Gastrocnemius medialis (tissue), 4 donors: ENCODE measurements around the gene USP34. TPM values are rescaled to one million over a fixed set of nuclear protein-coding genes. Genes with fewer than 3 reads are reported as not detected.

Experiments
- ATAC-seq, 2 donors: fragments of 150-250 bp; one replicate each; pipeline ENCODE4 v1.9.1; 2016
- DNase-seq, 2 donors: peaks; one replicate each; pipeline ENCODE4 v3.0.0-alpha.2; 2019
- H3K27ac ChIP-seq, 4 donors: fragments of 200-600 bp; sonication (generic); 1 replicate in 1 of 4; 2 replicates in 3 of 4; pipeline ENCODE4 v1.5.1; 2016 to 2018; ENCODE audit warnings: mild to moderate bottlenecking in 2 of 4, moderate library complexity in 1 of 4
- H3K27me3 ChIP-seq, 3 donors: fragments of 200-600 bp; sonication (generic) in 2 of 3; 1 replicate in 1 of 3; 2 replicates in 2 of 3; pipeline versions ENCODE4 v1.5.1 to v1.6.0; 2016 to 2019; ENCODE audit warnings: mild to moderate bottlenecking in 1 of 3, moderate library complexity in 1 of 3
- H3K36me3 ChIP-seq, 2 donors: fragments of 200-600 bp; sonication (generic) in 1 of 2; one replicate each; pipeline ENCODE4 v1.5.1; 2017 to 2018
- H3K4me1 ChIP-seq, 2 donors: fragments of 200-600 bp; sonication (generic) in 1 of 2; one replicate each; pipeline ENCODE4 v1.5.1; 2016 to 2017; ENCODE audit warnings: mild to moderate bottlenecking in 2 of 2
- H3K4me3 ChIP-seq, 4 donors: fragments of 200-600 bp; sonication (generic) in 3 of 4; 1 replicate in 1 of 4; 2 replicates in 3 of 4; pipeline ENCODE4 v1.5.1; 2016 to 2019; ENCODE audit warnings: mild to moderate bottlenecking in 2 of 4
- H3K9me3 ChIP-seq, 3 donors: fragments of 200-600 bp; sonication (generic) in 2 of 3; 1 replicate in 1 of 3; 2 replicates in 2 of 3; pipeline ENCODE4 v1.5.1; 2016 to 2019
- CTCF ChIP-seq, 5 experiments: fragments of 450-650 bp in 3 of 5; fragments of 200-600 bp in 2 of 5; sonication (generic) in 2 of 5; IDR thresholded peaks in 4 of 5; conservative IDR thresholded peaks in 1 of 5; 1 replicate in 4 of 5; 2 replicates in 1 of 5; pipeline ENCODE4 v1.5.1; 2016 to 2019; ENCODE audit warnings: antibody characterized with exemption in 5 of 5, mild to moderate bottlenecking in 3 of 5, moderate library complexity in 3 of 5
- POLR2A ChIP-seq, 2 donors: fragments of 450-650 bp; IDR thresholded peaks; one replicate each; pipeline ENCODE4 v1.6.1; 2017; ENCODE audit warnings: antibody characterized with exemption in 2 of 2, mild to moderate bottlenecking in 2 of 2, moderate library complexity in 2 of 2
- in situ Hi-C, 4 donors: fragments of 200-750 bp; cut with MboI; loops; one replicate each; pipeline versions ENCODE4 v1.15.0 to v1.8.0; 2017; ENCODE audit warnings: low sequenced_read_pairs in 4 of 4
- intact Hi-C: fragments of 100-400 bp; cut with DNase I; formaldehyde crosslinking; loops from one replicate; pipeline ENCODE4 v1.15.1; 2023; ENCODE audit warnings: low total_unique reads
- total RNA-seq, 4 donors: library from RNA; depleted of rRNA; stranded (reverse); fragments of >200 nt; gene quantifications; one replicate each; pipeline versions ENCODE4 v1.1.0 to v1.2.3, GENCODE V29; 2016

The USP34 gene
- total RNA-seq, 4 donors from 2014 or later: 64.5 to 150 (median 76.3) TPM

DNA sequence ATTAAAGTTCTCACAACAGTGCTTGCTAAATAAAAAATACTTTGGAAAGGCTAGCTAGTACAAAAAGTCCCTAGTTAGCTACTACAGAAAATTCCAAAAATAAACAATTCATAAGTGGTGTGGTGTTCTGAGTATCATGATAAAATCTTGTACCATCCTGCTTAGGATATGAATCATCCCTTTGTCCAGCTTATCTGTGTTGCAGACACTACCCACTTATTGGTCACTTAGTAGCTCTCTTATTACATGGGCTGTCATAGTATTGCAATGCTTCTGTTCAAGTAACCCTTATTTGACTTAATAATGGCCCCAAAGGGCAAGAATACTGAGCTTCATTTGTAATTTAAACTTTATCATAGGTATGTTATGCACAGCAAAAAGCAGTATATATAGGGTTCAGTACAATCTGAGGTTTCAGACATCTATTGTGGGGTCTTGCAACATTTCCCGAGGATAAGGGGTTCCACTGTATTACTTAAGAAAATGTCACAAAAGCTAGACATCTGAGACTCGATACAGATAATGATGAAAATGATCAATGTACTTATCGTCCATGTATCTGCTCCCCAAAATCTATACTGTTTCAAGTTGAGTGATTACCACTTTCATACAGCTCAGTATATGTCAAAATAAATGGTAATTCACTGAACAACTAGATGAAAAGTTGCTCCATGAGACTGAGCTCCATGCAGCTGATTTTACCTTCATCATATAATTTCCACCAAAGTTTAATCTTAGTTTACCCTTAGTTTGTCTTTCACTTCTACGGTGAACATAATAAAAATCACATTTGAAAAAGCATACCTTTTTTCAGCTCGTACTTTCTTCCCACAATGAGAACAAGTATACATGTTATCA lies 215.1 kb downstream of the USP34 start:
- in situ Hi-C loops (no loop called here), intact Hi-C loops (no loop called here)
- H3K36me3 ChIP-seq: peaks cover 0 to 52% of the 10 kb centered on the region in 2 donors
- no peak for DNase-seq
- no peaks in the 10 kb centered on the region for H3K27me3 ChIP-seq
- peak; percentile 39 to 66 for ATAC-seq
- TF ChIP-seq POLR2A (IDR thresholded peaks at IDR 0.05): no peak
- no peak for TF ChIP-seq CTCF (IDR thresholded peaks at IDR 0.05 in 4 of 5, conservative IDR thresholded peaks at IDR 0.05 in 1 of 5)
- no peaks in the 10 kb centered on the region for H3K9me3 ChIP-seq
- H3K27ac ChIP-seq: peak overlapping the region in 2 of 4 donors; percentile 2 to 32
- H3K4me1 ChIP-seq: no peaks in the 10 kb centered on the region
- H3K4me3 ChIP-seq: no peak overlapping the region

DNA sequence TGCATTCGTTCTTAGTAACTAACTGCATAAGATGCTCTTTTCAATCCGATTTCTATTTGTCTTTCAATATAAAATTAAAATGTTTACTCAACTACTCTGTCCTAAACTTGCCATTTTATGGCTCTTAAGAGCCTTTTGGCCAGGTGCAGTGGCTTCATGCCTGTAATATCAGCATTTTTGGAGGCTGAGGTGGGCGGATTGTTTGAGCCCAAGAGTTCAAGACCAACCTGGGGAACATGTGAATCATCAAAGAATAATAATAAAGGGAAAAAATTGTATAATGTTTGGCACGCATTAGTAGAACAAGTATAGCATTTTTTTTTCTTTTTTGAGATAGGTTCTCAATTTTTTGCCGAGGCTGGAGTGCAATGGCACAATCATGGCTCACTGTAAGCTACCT lies 216.4 kb downstream of the USP34 start:
- ATAC-seq (no peak), DNase-seq (no peak)
- Histone ChIP-seq H3K27me3 (no peaks in the 10 kb centered on the region), H3K36me3 (peaks cover 0 to 58% of the 10 kb centered on the region in 2 donors), H3K9me3 (no peaks in the 10 kb centered on the region), H3K27ac (peak overlapping the region in 1 of 4 donors; percentile 31), H3K4me3 (no peak overlapping the region), H3K4me1 (no peaks in the 10 kb centered on the region)
- in situ Hi-C loops: no loop called here
- intact Hi-C loops: no loop called here
- TF ChIP-seq POLR2A (IDR thresholded peaks at IDR 0.05): no peak
- TF ChIP-seq CTCF (IDR thresholded peaks at IDR 0.05 in 4 of 5, conservative IDR thresholded peaks at IDR 0.05 in 1 of 5): no peak

GRCh38 chr2:61253136-61253535 lies 217.8 kb downstream of the USP34 start:
- Histone ChIP-seq H3K36me3 (peaks cover 0 to 50% of the 10 kb centered on the region in 2 donors), H3K4me3 (no peak overlapping the region), H3K9me3 (no peaks in the 10 kb centered on the region), H3K27ac (no peak overlapping the region), H3K4me1 (no peaks in the 10 kb centered on the region), H3K27me3 (no peaks in the 10 kb centered on the region)
- in situ Hi-C loops (no loop called here), intact Hi-C loops (no loop called here)
- ATAC-seq (no peak), DNase-seq (no peak)
- TF ChIP-seq POLR2A (IDR thresholded peaks at IDR 0.05): no peak

DNA sequence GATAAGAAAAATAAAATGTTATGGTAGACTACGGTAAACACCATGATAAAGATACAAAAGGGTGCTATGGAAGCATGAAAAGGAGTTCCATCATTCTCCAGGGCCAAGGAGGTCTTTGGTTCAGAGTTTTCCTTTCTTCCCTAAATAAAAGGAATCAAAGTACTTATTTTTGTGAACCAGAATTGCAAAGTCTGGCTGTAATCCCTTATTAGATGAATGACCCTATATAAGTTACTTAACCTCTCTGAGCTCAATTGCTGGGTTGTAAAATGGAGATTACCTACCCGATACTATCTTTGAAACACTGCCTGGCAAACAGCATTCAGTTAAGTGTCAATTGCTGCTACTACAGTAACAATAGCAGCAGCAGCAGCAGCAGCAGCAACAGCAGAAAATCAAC lies 218.9 kb downstream of the USP34 start:
- TF ChIP-seq CTCF (IDR thresholded peaks at IDR 0.05 in 4 of 5, conservative IDR thresholded peaks at IDR 0.05 in 1 of 5) (no peak), POLR2A (IDR thresholded peaks at IDR 0.05) (no peak)
- no peak for DNase-seq
- Histone ChIP-seq H3K27ac (no peak overlapping the region), H3K36me3 (peaks cover 0 to 49% of the 10 kb centered on the region in 2 donors), H3K4me3 (no peak overlapping the region), H3K4me1 (peaks cover 0 to 4% of the 10 kb centered on the region in 2 donors), H3K27me3 (no peaks in the 10 kb centered on the region), H3K9me3 (no peaks in the 10 kb centered on the region)
- in situ Hi-C loops: no loop called here
- ATAC-seq: no peak
- intact Hi-C loops: no loop called here

GRCh38 chr2:61249521-61250071 lies 221.3 kb downstream of the USP34 start:
- peaks cover 0 to 8% of the 10 kb centered on the region in 2 donors for H3K4me1 ChIP-seq
- no peaks in the 10 kb centered on the region for H3K27me3 ChIP-seq
- intact Hi-C loops: no loop called here
- in situ Hi-C loops: no loop called here
- ATAC-seq: no peak
- no peak for TF ChIP-seq POLR2A (IDR thresholded peaks at IDR 0.05)
- no peak for TF ChIP-seq CTCF (IDR thresholded peaks at IDR 0.05 in 4 of 5, conservative IDR thresholded peaks at IDR 0.05 in 1 of 5)
- peaks cover 3 to 32% of the 10 kb centered on the region in 2 donors for H3K36me3 ChIP-seq
- no peaks in the 10 kb centered on the region for H3K9me3 ChIP-seq
- no peak overlapping the region for H3K4me3 ChIP-seq
- H3K27ac ChIP-seq: peak overlapping the region in 1 of 4 donors; percentile 7
- no peak for DNase-seq
